Measurements from ENCODE around the gene KCNF1.
"Not testable (repeated sequence)": the region's sequence is repeated elsewhere in the genome, so short reads cannot be mapped to it uniquely, and the experiment has no call there.

Gene KCNF1

DNA sequence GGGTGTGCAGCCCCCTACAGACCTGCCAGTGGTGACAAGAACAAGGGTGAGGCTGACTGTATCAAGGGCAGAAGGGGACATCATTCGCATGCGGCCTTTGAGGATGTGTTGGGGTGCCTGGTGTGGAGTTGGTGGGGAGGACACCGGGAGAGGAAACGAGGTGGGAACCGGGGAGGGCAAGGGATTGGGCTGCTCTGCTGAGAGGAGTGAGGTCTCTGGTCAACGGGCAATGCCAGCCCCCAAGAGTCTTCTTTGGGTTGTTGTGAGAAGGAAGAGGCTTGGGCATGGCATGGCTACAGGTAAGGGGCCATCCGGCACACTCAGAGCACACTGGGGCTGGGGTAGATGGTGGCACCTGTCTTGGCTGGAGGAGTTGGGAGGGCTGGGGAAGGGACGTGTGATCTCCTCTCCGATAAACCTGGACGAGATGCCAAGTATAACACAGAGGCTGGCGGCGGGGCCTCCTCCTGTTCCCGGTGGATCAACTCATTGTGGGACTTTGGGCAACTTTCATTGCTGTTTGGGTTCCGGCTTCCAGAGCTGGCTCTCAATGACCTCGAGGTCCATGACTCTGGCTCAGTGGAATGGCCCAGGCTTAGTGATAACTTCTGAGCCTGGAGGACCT lies 37.0 kb downstream of the KCNF1 start:
- H3K4me1 ChIP-seq (ENCODE audit: insufficient read depth, low read length), result no peaks in the 10 kb centered on the region
- H3K36me3 ChIP-seq (ENCODE audit: insufficient read depth, low read length), result no peaks in the 10 kb centered on the region
- no peaks in the 10 kb centered on the region for H3K27me3 ChIP-seq (ENCODE audit: insufficient read depth, low read length)
- no peak overlapping the region for H3K9ac ChIP-seq (ENCODE audit: low read depth, low read length)
- no peak overlapping the region for H3K4me3 ChIP-seq (ENCODE audit: low read length)
- no peak overlapping the region for H3K27ac ChIP-seq (ENCODE audit: low read depth, low read length)
- 94% methylated on average over 15 of the region's 15 CpGs for WGBS
- no peaks in the 10 kb centered on the region for H3K9me3 ChIP-seq (ENCODE audit: insufficient read depth, low read depth, low read length)

DNA sequence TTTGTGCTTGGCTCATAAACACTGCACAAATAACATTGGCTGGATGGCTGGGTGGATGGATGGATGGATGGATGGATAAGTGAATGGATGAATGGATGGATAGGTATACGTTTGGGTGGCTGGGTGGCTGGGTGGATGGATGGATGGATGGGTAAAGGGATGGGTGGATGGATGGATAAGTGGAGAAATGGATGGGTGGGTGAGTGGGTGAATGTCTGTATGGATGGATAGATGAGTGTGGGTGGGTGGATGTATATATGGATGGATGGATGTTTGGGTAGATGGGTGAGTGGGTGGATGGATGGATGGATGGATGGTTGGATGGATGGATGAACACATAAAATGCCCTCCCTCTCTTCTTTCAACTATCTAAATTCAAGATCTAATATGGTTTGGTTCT lies 38.1 kb downstream of the KCNF1 start:
- WGBS, result 83% methylated on average over 1 of the region's 1 CpG
- H3K4me1 ChIP-seq (ENCODE audit: insufficient read depth, low read length), result no peaks in the 10 kb centered on the region
- no peaks in the 10 kb centered on the region for H3K36me3 ChIP-seq (ENCODE audit: insufficient read depth, low read length)
- no peak overlapping the region for H3K4me3 ChIP-seq (ENCODE audit: low read length)
- H3K9me3 ChIP-seq (ENCODE audit: insufficient read depth, low read depth, low read length), result no peaks in the 10 kb centered on the region; the same call in 1 of the 2 replicates
- no peak overlapping the region for H3K27ac ChIP-seq (ENCODE audit: low read depth, low read length)
- H3K27me3 ChIP-seq (ENCODE audit: insufficient read depth, low read length), result no peaks in the 10 kb centered on the region
- no peak overlapping the region for H3K9ac ChIP-seq (ENCODE audit: low read depth, low read length)

DNA sequence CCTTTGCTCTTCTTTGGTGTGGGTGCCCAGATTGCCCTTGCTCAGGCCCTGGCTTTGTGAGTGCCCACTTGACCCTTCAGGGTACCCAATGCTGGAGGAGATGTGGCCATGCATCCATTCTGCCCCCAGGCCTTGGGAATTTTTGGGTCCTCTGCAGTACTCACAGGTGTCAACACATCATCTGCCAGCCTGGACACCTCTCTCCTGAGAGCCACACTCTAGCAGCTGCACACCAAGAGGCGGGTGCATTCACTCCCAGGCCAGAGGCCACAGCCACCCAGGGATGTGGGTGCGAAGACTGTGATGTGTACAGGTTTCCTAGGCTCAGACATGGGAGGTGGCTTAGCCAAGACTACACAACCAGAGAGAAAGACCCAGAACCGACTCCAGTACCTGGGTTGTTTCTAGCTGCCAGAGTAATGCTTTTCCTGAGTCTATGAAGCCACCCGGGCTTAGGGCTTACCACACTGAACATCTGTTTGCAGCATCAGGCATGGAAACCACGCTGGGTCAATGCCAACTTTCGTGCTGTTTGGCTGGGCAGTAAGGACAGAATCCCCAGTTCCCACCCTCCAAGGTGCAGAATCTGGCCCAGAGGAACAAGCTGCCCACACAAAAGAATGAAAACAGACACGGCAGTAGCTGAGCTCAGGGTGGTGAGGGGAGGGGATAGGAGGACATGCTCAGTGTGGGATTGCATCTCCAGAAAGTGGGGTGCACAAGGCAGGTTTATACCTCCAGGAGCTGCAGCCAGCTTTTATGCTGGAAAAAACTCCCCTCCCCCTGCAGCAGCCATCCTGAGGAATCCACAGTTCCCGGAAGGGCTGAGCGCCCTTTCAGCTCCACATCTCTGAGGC lies 40.1 kb downstream of the KCNF1 start:
- H3K36me3 ChIP-seq (ENCODE audit: insufficient read depth, low read length), result no peaks in the 10 kb centered on the region
- no peak overlapping the region for H3K27ac ChIP-seq (ENCODE audit: low read depth, low read length)
- H3K4me1 ChIP-seq (ENCODE audit: insufficient read depth, low read length), result no peaks in the 10 kb centered on the region
- H3K4me3 ChIP-seq (ENCODE audit: low read length), result no peak overlapping the region
- 90% methylated on average over 9 of the region's 9 CpGs for whole genome bisulfite sequencing
- H3K27me3 ChIP-seq (ENCODE audit: insufficient read depth, low read length), result no peaks in the 10 kb centered on the region
- no peaks in the 10 kb centered on the region; the same call in 1 of the 2 replicates for H3K9me3 ChIP-seq (ENCODE audit: insufficient read depth, low read depth, low read length)
- H3K9ac ChIP-seq (ENCODE audit: low read depth, low read length), result no peak overlapping the region

DNA sequence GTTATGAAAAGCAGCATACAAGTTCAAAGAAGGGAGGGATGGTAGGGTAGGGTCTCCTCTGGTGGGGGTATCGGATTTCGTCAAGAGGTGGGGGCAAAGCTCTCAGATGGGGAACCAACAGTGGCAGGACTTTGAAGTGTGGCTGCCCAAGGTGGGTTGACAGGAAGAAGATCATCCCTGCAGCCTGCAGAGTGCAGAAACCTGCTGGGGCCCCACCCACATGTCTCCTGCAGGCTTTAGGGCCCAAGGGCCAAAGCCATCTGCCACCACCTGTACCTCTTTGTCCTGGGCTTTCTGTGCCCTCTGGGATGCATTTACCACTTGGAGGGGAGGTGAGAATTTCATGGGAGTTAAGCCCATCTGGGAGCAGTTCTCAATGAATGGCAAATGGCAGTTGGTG lies 42.7 kb downstream of the KCNF1 start:
- Histone ChIP-seq H3K27ac (ENCODE audit: low read depth, low read length) (no peak overlapping the region), H3K36me3 (ENCODE audit: insufficient read depth, low read length) (no peaks in the 10 kb centered on the region), H3K9me3 (ENCODE audit: insufficient read depth, low read depth, low read length) (no peaks in the 10 kb centered on the region; the same call in 1 of the 2 replicates), H3K27me3 (ENCODE audit: insufficient read depth, low read length) (no peaks in the 10 kb centered on the region), H3K4me1 (ENCODE audit: insufficient read depth, low read length) (no peaks in the 10 kb centered on the region; the same call in 1 of the 2 replicates), H3K9ac (ENCODE audit: low read depth, low read length) (no peak overlapping the region), H3K4me3 (ENCODE audit: low read length) (no peak overlapping the region)
- WGBS, result 92% methylated on average over 2 of the region's 2 CpGs

DNA sequence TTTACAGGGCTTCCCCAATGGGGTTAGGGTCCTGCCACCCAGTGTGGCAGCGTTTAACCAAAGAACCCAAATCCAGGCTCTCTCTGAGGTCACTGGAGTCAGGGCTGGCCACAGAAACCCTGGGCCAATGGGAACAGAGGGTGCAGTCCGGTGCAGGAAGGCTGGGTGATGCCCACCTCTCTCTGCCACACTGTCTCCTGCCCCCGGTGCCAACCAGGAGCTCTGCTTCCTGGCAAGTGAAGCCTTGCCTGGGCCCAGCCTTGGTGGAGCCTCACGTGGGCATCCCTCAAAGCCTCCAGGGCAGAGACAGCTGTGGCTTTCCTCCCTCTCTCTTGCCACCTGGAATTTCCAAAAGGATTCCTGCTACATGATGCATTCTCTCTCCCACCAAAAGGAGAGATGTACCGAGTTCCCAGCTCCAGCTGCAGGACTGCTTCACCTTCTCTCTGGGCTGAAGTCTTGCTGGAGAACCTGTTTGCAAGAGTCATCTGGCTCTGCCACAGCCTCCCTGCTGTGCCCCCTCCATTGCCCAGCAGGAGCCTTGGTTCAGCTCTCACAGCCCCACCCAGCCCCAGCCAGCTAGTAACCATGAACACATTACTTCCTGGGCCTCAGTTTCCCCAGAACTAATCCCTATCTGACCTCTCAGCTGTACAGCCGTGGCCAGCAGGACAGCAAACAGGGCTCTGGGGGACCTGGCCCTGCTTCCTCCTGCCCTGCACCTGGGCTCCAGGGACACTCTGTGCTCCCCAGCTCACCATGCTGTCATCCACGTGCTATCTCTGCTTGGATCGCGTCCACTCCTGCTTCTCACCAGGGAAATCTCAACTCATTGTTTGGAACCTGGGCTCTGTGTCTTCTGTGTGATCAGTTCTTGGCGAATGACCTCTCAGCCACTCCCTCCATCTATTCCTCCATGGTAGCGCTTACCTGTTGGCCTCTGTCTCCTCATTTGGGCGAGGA lies 43.4 kb downstream of the KCNF1 start:
- WGBS, result 93% methylated on average over 12 of the region's 12 CpGs
- Histone ChIP-seq H3K36me3 (ENCODE audit: insufficient read depth, low read length) (no peaks in the 10 kb centered on the region), H3K9ac (ENCODE audit: low read depth, low read length) (no peak overlapping the region), H3K9me3 (ENCODE audit: insufficient read depth, low read depth, low read length) (no peaks in the 10 kb centered on the region; the same call in 1 of the 2 replicates), H3K4me1 (ENCODE audit: insufficient read depth, low read length) (no peaks in the 10 kb centered on the region; the same call in 1 of the 2 replicates), H3K27me3 (ENCODE audit: insufficient read depth, low read length) (no peaks in the 10 kb centered on the region), H3K27ac (ENCODE audit: low read depth, low read length) (no peak overlapping the region), H3K4me3 (ENCODE audit: low read length) (no peak overlapping the region)

DNA sequence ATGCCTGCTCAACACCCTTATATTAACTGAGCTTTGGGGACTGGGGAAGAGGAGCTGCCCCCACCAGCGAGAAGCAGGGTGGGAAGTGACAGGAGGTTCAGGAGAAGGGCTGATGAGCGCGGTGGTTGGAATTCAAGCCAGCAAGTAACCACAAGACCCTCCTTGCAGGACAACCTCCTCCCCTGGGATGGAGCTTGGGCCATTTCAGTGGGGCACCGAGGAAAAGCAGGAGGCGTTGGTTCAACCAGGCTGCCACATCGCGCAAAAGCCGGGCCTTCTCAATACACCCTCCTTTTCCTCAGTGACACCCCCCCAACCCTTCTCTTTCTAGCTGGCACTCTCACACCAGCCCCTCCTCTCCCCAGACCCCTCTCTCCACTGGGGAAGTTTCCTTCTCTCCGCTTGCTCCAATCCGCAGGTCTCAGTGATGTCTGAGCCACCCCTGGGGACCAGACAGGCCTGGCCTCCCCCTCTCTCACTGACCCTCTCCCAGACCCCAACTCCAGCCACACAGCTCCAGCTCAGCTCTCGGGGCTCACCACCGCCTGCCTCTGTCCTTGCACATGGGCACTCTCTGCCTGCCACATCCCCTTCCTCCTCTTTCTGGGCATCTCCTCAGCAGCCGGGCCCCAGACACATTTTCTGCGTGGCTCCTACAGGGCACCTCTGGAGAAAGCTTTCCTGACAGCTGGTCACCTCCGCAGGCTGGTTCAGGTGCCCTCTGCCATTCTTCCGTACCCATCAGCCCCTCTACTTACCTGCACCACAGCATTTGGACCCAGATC lies 44.5 kb downstream of the KCNF1 start:
- Histone ChIP-seq H3K9ac (ENCODE audit: low read depth, low read length) (no peak overlapping the region), H3K36me3 (ENCODE audit: insufficient read depth, low read length) (no peaks in the 10 kb centered on the region), H3K4me3 (ENCODE audit: low read length) (no peak overlapping the region), H3K4me1 (ENCODE audit: insufficient read depth, low read length) (no peaks in the 10 kb centered on the region; the same call in 1 of the 2 replicates), H3K27me3 (ENCODE audit: insufficient read depth, low read length) (no peaks in the 10 kb centered on the region), H3K9me3 (ENCODE audit: insufficient read depth, low read depth, low read length) (no peaks in the 10 kb centered on the region; the same call in 1 of the 2 replicates), H3K27ac (ENCODE audit: low read depth, low read length) (no peak overlapping the region)
- WGBS, result 95% methylated on average over 16 of the region's 16 CpGs

DNA sequence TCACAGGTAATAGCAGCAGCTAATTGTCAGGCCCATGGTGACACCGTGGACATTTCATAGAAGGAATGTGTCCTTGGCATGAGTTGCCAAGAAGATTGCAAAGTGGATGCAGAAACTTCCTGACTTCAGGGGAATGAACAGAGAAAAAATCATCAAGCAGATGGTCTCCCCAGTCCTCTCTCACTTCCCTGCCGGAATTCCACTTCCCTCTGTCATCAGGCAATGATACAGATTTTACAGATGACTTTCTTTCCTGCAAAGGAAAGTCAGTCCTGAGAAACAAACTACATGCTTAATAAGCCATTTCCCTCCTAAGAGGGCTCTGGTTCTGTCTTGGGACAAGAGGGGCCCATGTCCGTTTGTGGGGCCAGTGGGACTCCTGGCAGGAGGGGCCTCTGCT lies 45.7 kb downstream of the KCNF1 start:
- Histone ChIP-seq H3K27ac (ENCODE audit: low read depth, low read length) (no peak overlapping the region), H3K27me3 (ENCODE audit: insufficient read depth, low read length) (no peaks in the 10 kb centered on the region), H3K9me3 (ENCODE audit: insufficient read depth, low read depth, low read length) (no peaks in the 10 kb centered on the region; the same call in 1 of the 2 replicates), H3K36me3 (ENCODE audit: insufficient read depth, low read length) (no peaks in the 10 kb centered on the region), H3K4me1 (ENCODE audit: insufficient read depth, low read length) (no peaks in the 10 kb centered on the region; the same call in 1 of the 2 replicates), H3K9ac (ENCODE audit: low read depth, low read length) (no peak overlapping the region), H3K4me3 (ENCODE audit: low read length) (no peak overlapping the region)
- 89% methylated on average over 3 of the region's 3 CpGs for WGBS

DNA sequence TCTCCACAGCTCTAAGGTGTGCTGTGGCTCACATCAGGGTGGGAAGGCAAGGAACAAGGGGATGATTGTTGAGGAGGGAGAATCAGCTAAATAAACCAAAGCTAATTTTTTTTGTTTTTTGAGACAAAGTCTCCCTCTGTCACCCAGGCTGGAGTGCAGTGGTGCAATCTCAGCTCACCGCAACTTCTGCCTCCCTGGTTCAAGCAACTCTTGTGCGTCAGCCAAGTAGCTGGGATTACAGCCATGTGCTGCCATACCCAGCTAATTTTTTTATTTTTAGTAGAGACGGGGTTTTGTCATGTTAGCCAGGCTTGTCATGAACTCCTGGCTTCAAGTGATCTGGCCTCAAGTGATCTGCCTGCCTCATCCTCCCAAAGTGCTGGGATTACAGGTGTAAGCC lies 46.7 kb downstream of the KCNF1 start:
- H3K9me3 ChIP-seq (ENCODE audit: insufficient read depth, low read depth, low read length); H3K27ac ChIP-seq (ENCODE audit: low read depth, low read length); H3K4me1 ChIP-seq (ENCODE audit: insufficient read depth, low read length); H3K27me3 ChIP-seq (ENCODE audit: insufficient read depth, low read length); H3K4me3 ChIP-seq (ENCODE audit: low read length); H3K9ac ChIP-seq (ENCODE audit: low read depth, low read length); H3K36me3 ChIP-seq (ENCODE audit: insufficient read depth, low read length): not testable (repeated sequence)
- 97% methylated on average over 3 of the region's 3 CpGs for WGBS

DNA sequence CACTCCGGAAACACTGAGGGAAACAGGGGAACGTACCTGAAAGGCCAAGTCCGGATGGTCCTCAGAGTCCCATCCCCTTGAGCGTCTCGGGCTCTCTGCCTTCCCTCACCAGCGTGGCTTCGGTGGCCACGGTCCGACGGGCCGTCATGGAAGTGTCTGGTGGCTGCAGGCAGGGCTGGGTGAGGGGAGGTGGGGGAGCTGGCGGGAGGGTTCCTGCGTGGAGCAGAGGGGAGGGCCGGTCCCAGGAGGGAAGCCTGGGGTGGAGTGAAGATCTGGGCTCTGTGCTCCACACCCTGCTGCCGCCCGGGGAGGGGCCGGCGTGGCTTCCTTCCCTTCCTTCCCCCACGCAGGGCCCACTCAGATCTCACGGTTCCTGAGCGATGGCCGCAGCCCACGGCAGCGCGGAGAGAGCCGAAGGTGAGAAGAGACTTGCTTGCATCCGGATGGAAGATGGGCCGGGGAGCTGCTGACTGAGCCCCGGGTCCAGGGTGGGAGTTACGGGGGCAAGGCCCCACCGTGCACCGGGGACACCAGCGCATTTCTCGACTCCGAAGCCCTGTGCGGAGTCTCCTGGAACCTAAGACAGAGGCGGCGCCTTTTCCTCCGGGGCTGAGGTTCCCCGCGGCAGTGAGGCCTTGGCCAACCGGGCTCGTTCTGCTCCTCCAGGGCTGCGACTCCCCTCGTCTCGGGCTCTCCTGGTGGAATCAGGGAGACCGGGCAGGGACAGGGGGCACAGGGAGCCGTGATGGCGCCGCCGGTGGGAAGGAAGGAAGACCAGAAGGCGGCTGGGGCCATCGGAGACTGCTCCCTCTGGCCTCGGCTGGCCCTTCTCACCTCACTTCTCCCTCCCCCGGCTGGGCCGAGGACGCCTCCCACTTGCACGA lies 49.1 kb downstream of the KCNF1 start:
- WGBS, result 92% methylated on average over 58 of the region's 58 CpGs
- no peaks in the 10 kb centered on the region for H3K27me3 ChIP-seq (ENCODE audit: insufficient read depth, low read length)

DNA sequence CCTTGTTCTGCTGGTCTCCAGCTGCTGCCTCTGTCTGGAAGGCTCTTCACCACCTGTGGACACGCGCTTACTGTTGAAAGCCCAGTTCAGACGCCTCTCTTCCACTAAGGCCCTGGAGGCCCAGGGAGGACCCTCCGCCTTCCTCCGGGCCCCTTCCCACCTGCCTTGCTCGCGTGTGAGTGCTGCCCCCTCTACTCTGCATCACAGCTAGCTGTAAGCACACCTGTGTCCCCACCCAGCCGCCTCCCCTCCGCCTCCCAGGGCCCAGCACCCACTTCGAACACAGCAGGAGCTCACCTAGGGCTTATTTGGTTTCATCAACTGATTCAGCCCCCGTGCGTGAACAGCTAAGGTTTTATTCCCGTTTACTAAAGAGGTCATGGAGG lies 49.7 kb downstream of the KCNF1 start:
- 89% methylated on average over 13 of the region's 13 CpGs for WGBS
- Histone ChIP-seq H3K4me1 (ENCODE audit: insufficient read depth, low read length) (no peaks in the 10 kb centered on the region; the same call in 1 of the 2 replicates), H3K27me3 (ENCODE audit: insufficient read depth, low read length) (no peaks in the 10 kb centered on the region), H3K9me3 (ENCODE audit: insufficient read depth, low read depth, low read length) (no peaks in the 10 kb centered on the region), H3K9ac (ENCODE audit: low read depth, low read length) (no peak overlapping the region), H3K4me3 (ENCODE audit: low read length) (no peak overlapping the region), H3K27ac (ENCODE audit: low read depth, low read length) (no peak overlapping the region), H3K36me3 (ENCODE audit: insufficient read depth, low read length) (no peaks in the 10 kb centered on the region)

More for the DNA sequence above, 49.1 kb downstream of the KCNF1 start:
- Histone ChIP-seq H3K9ac (ENCODE audit: low read depth, low read length) (no peak overlapping the region), H3K4me3 (ENCODE audit: low read length) (no peak overlapping the region), H3K9me3 (ENCODE audit: insufficient read depth, low read depth, low read length) (no peaks in the 10 kb centered on the region), H3K36me3 (ENCODE audit: insufficient read depth, low read length) (no peaks in the 10 kb centered on the region), H3K27ac (ENCODE audit: low read depth, low read length) (no peak overlapping the region), H3K4me1 (ENCODE audit: insufficient read depth, low read length) (no peaks in the 10 kb centered on the region; the same call in 1 of the 2 replicates)
